GM23248 (cell line): Measurements from ENCODE around the gene SHANK2.

Source experiments
- EZH2 ChIP-seq: fragments of 200-600 bp; sonication (generic); IDR thresholded peaks from 2 replicates; pipeline ENCODE4 v1.6.1; 2018; ENCODE audit warnings: antibody characterized with exemption, mild to moderate bottlenecking; ENCODE audit not compliant: insufficient read depth, poor library complexity, severe bottlenecking
- EZH2phosphoT487 ChIP-seq: fragments of 200-600 bp; sonication (generic); IDR thresholded peaks from 2 replicates; pipeline ENCODE4 v1.6.1; 2018; ENCODE audit warnings: antibody characterized with exemption, moderate library complexity, mild to moderate bottlenecking, low read depth; ENCODE audit not compliant: insufficient read depth

- TF ChIP-seq EZH2phosphoT487 (no peak), EZH2 (no peak)
Observed at GRCh38 chr11:71210861-71211260, 41.5 kb downstream of the SHANK2 start.
